ENCODE results near the gene RNF32. TPM values are rescaled to one million over a fixed set of nuclear protein-coding genes. Genes with fewer than 3 reads are reported as not detected.

The RNF32 gene
- total and polyA plus RNA-seq, 2 of the 13 experiments (the other 11 are each of a cell fraction or from before 2014, with no cell fraction given) = not detected

DNA sequence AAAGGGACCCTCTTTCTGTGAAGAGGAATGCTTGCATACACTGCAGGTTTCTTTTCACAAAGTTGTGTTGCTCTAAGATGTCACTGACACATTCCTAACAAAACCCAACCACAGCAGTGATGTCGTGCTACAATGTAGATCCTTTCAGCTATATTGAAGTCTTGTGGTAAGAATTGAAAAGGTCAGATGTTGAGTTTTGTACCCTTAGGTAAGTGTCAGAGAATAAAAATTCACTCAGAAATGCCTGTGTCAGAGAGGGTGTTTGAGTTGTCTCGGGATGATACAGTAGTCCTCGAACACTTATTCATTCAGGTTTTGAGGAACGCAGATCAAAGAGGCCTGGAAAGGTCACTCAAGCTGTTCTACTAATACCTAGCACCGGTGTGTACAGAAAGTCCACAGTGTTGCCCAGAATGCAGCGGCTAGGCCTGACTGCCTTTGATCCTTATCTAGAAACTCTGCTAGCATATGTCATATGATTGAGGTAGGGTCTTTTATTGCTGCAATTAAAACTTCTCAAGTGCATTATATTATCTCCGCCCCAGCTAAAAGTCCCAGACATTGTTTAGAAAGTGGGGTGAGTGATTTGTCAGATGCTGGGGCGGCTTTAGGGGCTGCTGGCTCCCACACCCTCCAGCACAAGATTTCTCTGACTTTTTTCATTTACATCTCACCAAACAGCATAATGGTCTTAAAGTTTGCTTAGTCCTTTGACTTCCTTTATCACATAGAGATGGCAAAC, 26.0 kb downstream of the RNF32 start (continued):
- TF ChIP-seq, protein P1, sequence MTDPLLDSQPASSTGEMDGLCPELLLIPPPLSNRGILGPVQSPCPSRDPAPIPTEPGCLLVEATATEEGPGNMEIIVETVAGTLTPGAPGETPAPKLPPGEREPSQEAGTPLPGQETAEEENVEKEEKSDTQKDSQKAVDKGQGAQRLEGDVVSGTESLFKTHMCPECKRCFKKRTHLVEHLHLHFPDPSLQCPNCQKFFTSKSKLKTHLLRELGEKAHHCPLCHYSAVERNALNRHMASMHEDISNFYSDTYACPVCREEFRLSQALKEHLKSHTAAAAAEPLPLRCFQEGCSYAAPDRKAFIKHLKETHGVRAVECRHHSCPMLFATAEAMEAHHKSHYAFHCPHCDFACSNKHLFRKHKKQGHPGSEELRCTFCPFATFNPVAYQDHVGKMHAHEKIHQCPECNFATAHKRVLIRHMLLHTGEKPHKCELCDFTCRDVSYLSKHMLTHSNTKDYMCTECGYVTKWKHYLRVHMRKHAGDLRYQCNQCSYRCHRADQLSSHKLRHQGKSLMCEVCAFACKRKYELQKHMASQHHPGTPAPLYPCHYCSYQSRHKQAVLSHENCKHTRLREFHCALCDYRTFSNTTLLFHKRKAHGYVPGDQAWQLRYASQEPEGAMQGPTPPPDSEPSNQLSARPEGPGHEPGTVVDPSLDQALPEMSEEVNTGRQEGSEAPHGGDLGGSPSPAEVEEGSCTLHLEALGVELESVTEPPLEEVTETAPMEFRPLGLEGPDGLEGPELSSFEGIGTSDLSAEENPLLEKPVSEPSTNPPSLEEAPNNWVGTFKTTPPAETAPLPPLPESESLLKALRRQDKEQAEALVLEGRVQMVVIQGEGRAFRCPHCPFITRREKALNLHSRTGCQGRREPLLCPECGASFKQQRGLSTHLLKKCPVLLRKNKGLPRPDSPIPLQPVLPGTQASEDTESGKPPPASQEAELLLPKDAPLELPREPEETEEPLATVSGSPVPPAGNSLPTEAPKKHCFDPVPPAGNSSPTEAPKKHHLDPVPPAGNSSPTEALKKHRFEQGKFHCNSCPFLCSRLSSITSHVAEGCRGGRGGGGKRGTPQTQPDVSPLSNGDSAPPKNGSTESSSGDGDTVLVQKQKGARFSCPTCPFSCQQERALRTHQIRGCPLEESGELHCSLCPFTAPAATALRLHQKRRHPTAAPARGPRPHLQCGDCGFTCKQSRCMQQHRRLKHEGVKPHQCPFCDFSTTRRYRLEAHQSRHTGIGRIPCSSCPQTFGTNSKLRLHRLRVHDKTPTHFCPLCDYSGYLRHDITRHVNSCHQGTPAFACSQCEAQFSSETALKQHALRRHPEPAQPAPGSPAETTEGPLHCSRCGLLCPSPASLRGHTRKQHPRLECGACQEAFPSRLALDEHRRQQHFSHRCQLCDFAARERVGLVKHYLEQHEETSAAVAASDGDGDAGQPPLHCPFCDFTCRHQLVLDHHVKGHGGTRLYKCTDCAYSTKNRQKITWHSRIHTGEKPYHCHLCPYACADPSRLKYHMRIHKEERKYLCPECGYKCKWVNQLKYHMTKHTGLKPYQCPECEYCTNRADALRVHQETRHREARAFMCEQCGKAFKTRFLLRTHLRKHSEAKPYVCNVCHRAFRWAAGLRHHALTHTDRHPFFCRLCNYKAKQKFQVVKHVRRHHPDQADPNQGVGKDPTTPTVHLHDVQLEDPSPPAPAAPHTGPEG (CRISPR knock-in tag; IDR thresholded peaks at IDR 0.05) = no peak
- TF ChIP-seq ZNF550 (CRISPR knock-in tag; IDR thresholded peaks at IDR 0.05; ENCODE audit: borderline replicate concordance) (no peak), TSC22D2 (CRISPR knock-in tag; IDR thresholded peaks at IDR 0.05; ENCODE audit: borderline replicate concordance) (no peak), SMYD3 (CRISPR knock-in tag; IDR thresholded peaks at IDR 0.05) (no peak), PHB2 (IDR thresholded peaks at IDR 0.05; ENCODE audit: partially characterized antibody) (no peak), ZNF484 (CRISPR knock-in tag; IDR thresholded peaks at IDR 0.05; ENCODE audit: borderline replicate concordance, low read depth) (no peak), MEIS1 (CRISPR knock-in tag; IDR thresholded peaks at IDR 0.05; ENCODE audit: borderline replicate concordance) (no peak), ZMYM3 (CRISPR knock-in tag; IDR thresholded peaks at IDR 0.05) (no peak), ZNF143 (CRISPR knock-in tag; IDR thresholded peaks at IDR 0.05) (no peak), ZNF672 (CRISPR knock-in tag; IDR thresholded peaks at IDR 0.05) (no peak), SKI (IDR thresholded peaks at IDR 0.05; ENCODE audit: partially characterized antibody) (no peak), PLRG1 (conservative IDR thresholded peaks at IDR 0.05) (no peak)
- TF ChIP-seq, protein P2, sequence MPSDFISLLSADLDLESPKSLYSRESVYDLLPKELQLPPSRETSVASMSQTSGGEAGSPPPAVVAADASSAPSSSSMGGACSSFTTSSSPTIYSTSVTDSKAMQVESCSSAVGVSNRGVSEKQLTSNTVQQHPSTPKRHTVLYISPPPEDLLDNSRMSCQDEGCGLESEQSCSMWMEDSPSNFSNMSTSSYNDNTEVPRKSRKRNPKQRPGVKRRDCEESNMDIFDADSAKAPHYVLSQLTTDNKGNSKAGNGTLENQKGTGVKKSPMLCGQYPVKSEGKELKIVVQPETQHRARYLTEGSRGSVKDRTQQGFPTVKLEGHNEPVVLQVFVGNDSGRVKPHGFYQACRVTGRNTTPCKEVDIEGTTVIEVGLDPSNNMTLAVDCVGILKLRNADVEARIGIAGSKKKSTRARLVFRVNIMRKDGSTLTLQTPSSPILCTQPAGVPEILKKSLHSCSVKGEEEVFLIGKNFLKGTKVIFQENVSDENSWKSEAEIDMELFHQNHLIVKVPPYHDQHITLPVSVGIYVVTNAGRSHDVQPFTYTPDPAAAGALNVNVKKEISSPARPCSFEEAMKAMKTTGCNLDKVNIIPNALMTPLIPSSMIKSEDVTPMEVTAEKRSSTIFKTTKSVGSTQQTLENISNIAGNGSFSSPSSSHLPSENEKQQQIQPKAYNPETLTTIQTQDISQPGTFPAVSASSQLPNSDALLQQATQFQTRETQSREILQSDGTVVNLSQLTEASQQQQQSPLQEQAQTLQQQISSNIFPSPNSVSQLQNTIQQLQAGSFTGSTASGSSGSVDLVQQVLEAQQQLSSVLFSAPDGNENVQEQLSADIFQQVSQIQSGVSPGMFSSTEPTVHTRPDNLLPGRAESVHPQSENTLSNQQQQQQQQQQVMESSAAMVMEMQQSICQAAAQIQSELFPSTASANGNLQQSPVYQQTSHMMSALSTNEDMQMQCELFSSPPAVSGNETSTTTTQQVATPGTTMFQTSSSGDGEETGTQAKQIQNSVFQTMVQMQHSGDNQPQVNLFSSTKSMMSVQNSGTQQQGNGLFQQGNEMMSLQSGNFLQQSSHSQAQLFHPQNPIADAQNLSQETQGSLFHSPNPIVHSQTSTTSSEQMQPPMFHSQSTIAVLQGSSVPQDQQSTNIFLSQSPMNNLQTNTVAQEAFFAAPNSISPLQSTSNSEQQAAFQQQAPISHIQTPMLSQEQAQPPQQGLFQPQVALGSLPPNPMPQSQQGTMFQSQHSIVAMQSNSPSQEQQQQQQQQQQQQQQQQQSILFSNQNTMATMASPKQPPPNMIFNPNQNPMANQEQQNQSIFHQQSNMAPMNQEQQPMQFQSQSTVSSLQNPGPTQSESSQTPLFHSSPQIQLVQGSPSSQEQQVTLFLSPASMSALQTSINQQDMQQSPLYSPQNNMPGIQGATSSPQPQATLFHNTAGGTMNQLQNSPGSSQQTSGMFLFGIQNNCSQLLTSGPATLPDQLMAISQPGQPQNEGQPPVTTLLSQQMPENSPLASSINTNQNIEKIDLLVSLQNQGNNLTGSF (CRISPR knock-in tag; IDR thresholded peaks at IDR 0.05) = no peak
- TF ChIP-seq, protein P3, sequence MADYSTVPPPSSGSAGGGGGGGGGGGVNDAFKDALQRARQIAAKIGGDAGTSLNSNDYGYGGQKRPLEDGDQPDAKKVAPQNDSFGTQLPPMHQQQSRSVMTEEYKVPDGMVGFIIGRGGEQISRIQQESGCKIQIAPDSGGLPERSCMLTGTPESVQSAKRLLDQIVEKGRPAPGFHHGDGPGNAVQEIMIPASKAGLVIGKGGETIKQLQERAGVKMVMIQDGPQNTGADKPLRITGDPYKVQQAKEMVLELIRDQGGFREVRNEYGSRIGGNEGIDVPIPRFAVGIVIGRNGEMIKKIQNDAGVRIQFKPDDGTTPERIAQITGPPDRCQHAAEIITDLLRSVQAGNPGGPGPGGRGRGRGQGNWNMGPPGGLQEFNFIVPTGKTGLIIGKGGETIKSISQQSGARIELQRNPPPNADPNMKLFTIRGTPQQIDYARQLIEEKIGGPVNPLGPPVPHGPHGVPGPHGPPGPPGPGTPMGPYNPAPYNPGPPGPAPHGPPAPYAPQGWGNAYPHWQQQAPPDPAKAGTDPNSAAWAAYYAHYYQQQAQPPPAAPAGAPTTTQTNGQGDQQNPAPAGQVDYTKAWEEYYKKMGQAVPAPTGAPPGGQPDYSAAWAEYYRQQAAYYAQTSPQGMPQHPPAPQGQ (CRISPR knock-in tag; IDR thresholded peaks at IDR 0.05; ENCODE audit: borderline replicate concordance) = no peak

All from HepG2 (cell line).